K562 (cell line): ENCODE results near the gene TNIP1. TPM values are rescaled to one million over a fixed set of nuclear protein-coding genes. Genes with fewer than 3 reads are reported as not detected.
A peak's percentile ranks its signal among the peaks of the same experiment; 100 is the strongest.

Experiments used
- ATAC-seq: fragments of 200-7000 bp; cut with Tn5 transposase; 3 replicates; pipeline ENCODE4 v1.9.1; 2020; ENCODE audit warnings: moderate library complexity
- BruUV-seq: library from RNA; stranded (reverse); fragments of 400-500 nt; replicated peaks from 2 replicates; lab custom pipeline; 2021; lab: Mats Ljungman, UMichigan
- CTCF ChIA-PET: fragments of 300-600 bp; formaldehyde crosslinking; extraction: SDS; loops from one replicate; lab custom pipeline; 2021; ENCODE audit warnings: low intra/inter-chr PET ratio; lab: Yijun Ruan, JAX
- POLR2A ChIA-PET: fragments of 300-600, 350-650 bp; sonication (Branson Sonifier 250); formaldehyde crosslinking; extraction: SDS; loops from one replicate; lab custom pipeline; 2021; ENCODE audit warnings: antibody characterized with exemption, inconsistent platforms; lab: Yijun Ruan, JAX
- DNase-seq, 4 experiments: peaks; one replicate each; pipeline versions ENCODE4 v3.0.0 to v3.0.0-alpha.2; 2011 to 2018; ENCODE audit warnings: low spot score in 3 of 4, mixed read lengths in 3 of 4; ENCODE audit errors: extremely low read depth in 1 of 4
- FAIRE-seq: peaks from 2 replicates; lab custom pipeline; 2011; peaks lifted over from hg19 to GRCh38; lab: Jason Lieb, UNC
- H2AFZ ChIP-seq: 2 replicates; pipeline ENCODE4 v1.6.0; 2011; ENCODE audit warnings: low read depth, low read length, control low read depth, inconsistent platforms
- H3K27ac ChIP-seq: fragments of 200-600 bp; 3 replicates; pipeline ENCODE4 v1.8.0; 2011; ENCODE audit warnings: low read depth, mild to moderate bottlenecking, control low read depth, inconsistent platforms, low read length, moderate library complexity, mixed read lengths; ENCODE audit errors: extremely low read depth
- H3K27me3 ChIP-seq, 2 experiments: fragments of 300-600 bp in 1 of 2; 2 replicates in 1 of 2; 3 replicates in 1 of 2; pipeline versions ENCODE4 v1.6.0 to v1.8.0; 2011; ENCODE audit warnings: inconsistent platforms in 2 of 2, low read length in 2 of 2, mild to moderate bottlenecking in 1 of 2, mixed read lengths in 1 of 2, moderate library complexity in 1 of 2; ENCODE audit not compliant: control insufficient read depth in 2 of 2, insufficient read depth in 2 of 2
- H3K36me3 ChIP-seq: fragments of 300-600 bp; 3 replicates; pipeline ENCODE4 v1.8.0; 2011; ENCODE audit warnings: mild to moderate bottlenecking, low read length, inconsistent platforms; ENCODE audit not compliant: control insufficient read depth, insufficient read depth
- H3K4me1 ChIP-seq, 2 experiments: fragments of 200-600 bp in 1 of 2; replicated peaks in 1 of 2; 2 replicates in 1 of 2; 3 replicates in 1 of 2; pipeline versions ENCODE4 v1.5.1 to v1.8.0; 2011; ENCODE audit warnings: inconsistent platforms in 2 of 2, low read length in 2 of 2, mild to moderate bottlenecking in 1 of 2, mixed read lengths in 1 of 2, moderate library complexity in 1 of 2; ENCODE audit not compliant: control insufficient read depth in 2 of 2, insufficient read depth in 2 of 2
- H3K4me2 ChIP-seq: 2 replicates; pipeline ENCODE4 v1.6.1; 2011; ENCODE audit warnings: low read length, control low read depth, inconsistent platforms, mixed read lengths; ENCODE audit not compliant: insufficient read depth
- H3K4me3 ChIP-seq: fragments of 200-600 bp; sonication (generic), shearing (Covaris generic); 2 replicates; pipeline ENCODE4 v1.5.1; 2016; ENCODE audit warnings: control low read depth, inconsistent platforms
- H3K79me2 ChIP-seq: fragments of 200-600 bp; 3 replicates; pipeline ENCODE4 v1.8.0; 2011; ENCODE audit warnings: low read length, inconsistent platforms; ENCODE audit not compliant: control insufficient read depth, insufficient read depth
- H3K9ac ChIP-seq, 2 experiments: 2 replicates each; pipeline versions ENCODE4 v1.6.0 to v1.6.1; 2011; ENCODE audit warnings: low read depth in 2 of 2, low read length in 2 of 2, control low read depth in 1 of 2, inconsistent platforms in 1 of 2, mild to moderate bottlenecking in 1 of 2, mixed read lengths in 1 of 2; ENCODE audit not compliant: insufficient read depth in 1 of 2
- H3K9me1 ChIP-seq: one replicate; pipeline ENCODE4 v1.6.0; 2011; ENCODE audit warnings: inconsistent platforms, mild to moderate bottlenecking, low read length, moderate library complexity; ENCODE audit not compliant: control insufficient read depth, insufficient read depth
- H3K9me3 ChIP-seq: replicated peaks from 2 replicates; pipeline ENCODE4 v1.5.1; 2011; ENCODE audit warnings: low read depth, low read length, inconsistent platforms; ENCODE audit not compliant: control insufficient read depth, insufficient read depth
- H4K20me1 ChIP-seq: replicated peaks from 2 replicates; pipeline ENCODE4 v1.6.1; 2011; ENCODE audit warnings: low read length, inconsistent platforms, mixed read lengths; ENCODE audit not compliant: control insufficient read depth, insufficient read depth
- CBX2 ChIP-seq: fragments of 200-600 bp; sonication (generic); IDR thresholded peaks from one replicate; pipeline ENCODE4 v1.6.1; 2012; ENCODE audit warnings: mild to moderate bottlenecking, low read length, inconsistent platforms; ENCODE audit not compliant: insufficient read depth, poor library complexity, severe bottlenecking
- ETV1 ChIP-seq: fragments of 450-650 bp; conservative IDR thresholded peaks from 2 replicates; pipeline ENCODE4 v1.6.1; 2016; ENCODE audit warnings: missing genetic modification characterization, control low read depth, low read depth, missing compliant biosample characterization
- NCOA1 ChIP-seq: fragments of 450-650 bp; IDR thresholded peaks from 2 replicates; pipeline ENCODE4 v1.6.1; 2016; ENCODE audit warnings: low read depth
- NCOA6 ChIP-seq: fragments of 450-650 bp; IDR thresholded peaks from 2 replicates; pipeline ENCODE4 v1.6.1; 2017; ENCODE audit warnings: mild to moderate bottlenecking
- POLR2AphosphoS5 ChIP-seq: IDR thresholded peaks from 2 replicates; pipeline ENCODE4 v1.6.1; 2011; ENCODE audit warnings: mild to moderate bottlenecking, low read depth, low read length, moderate library complexity; ENCODE audit not compliant: control insufficient read depth, insufficient read depth
- PRMT5 ChIP-seq: sonication (generic); formaldehyde crosslinking; IDR thresholded peaks from 2 replicates; pipeline ENCODE4 v1.5.0; 2020; ENCODE audit warnings: missing genetic modification reagents
- RB1 ChIP-seq: fragments of 450-650 bp; IDR thresholded peaks from 2 replicates; pipeline ENCODE4 v1.6.1; 2017; ENCODE audit warnings: low read depth, mild to moderate bottlenecking
- RBM34 ChIP-seq: fragments of 200-400 bp; formaldehyde crosslinking; IDR thresholded peaks from 2 replicates; pipeline ENCODE4 v1.6.1; 2018; ENCODE audit warnings: low read length, borderline replicate concordance; ENCODE audit not compliant: insufficient read depth
- REST ChIP-seq, 2 experiments: fragments of 450-650 bp; formaldehyde crosslinking in 1 of 2; IDR thresholded peaks; 2 replicates each; pipeline versions ENCODE4 v1.4.0 to v1.6.1; 2014 to 2020; ENCODE audit warnings: mild to moderate bottlenecking in 2 of 2, borderline replicate concordance in 1 of 2, low read depth in 1 of 2
- SIRT6 ChIP-seq: IDR thresholded peaks from one replicate; pipeline ENCODE4 v1.6.1; 2012; ENCODE audit warnings: low read depth, mild to moderate bottlenecking, control low read depth, inconsistent platforms, low read length, moderate library complexity
- SLC30A9 ChIP-seq: fragments of 250-450 bp; sonication (Bioruptor Pico); IDR thresholded peaks from 2 replicates; pipeline ENCODE4 v1.8.0; 2022; ENCODE audit warnings: mild to moderate bottlenecking, moderate library complexity
- SUPT5H ChIP-seq: fragments of 450-650 bp; IDR thresholded peaks from 2 replicates; pipeline ENCODE4 v1.6.1; 2016
- XRCC5 ChIP-seq: fragments of 200-400 bp; formaldehyde crosslinking; IDR thresholded peaks from 2 replicates; pipeline ENCODE4 v1.6.1; 2017; ENCODE audit warnings: low read depth, mild to moderate bottlenecking, low read length
- ZNF584 ChIP-seq: fragments of 200-800 bp; sonication (Bioruptor generic); IDR thresholded peaks from 2 replicates; pipeline ENCODE4 v1.6.1; 2016; ENCODE audit warnings: low read depth, mild to moderate bottlenecking, missing genetic modification characterization, missing compliant biosample characterization
- WGBS: fragments of 100-300 bp; shearing (Covaris generic); methylation state at CpG from one replicate; pipeline ENCODE4 v1.1.6; 2016; ENCODE audit warnings: low coverage, mixed read lengths; ENCODE audit not compliant: insufficient coverage; ENCODE audit errors: missing lambda C conversion rate; 5-methylcytosine and 5-hydroxymethylcytosine counted together
- in situ Hi-C: fragments of 300-500 bp; cut with MboI; formaldehyde crosslinking; loops from 4 replicates; pipeline ENCODE4 v1.15.0; 2018; ENCODE audit warnings: inconsistent platforms, mixed read lengths
- intact Hi-C: fragments of 100-400 bp; cut with micrococcal nuclease; formaldehyde crosslinking; loops from 2 replicates; pipeline ENCODE4 v1.14.2; 2022
- polyA plus RNA-seq, 8 experiments: library from polyadenylated mRNA; depleted of rRNA in 4 of 8; stranded (reverse) in 5 of 8; unstranded in 3 of 8; fragments of >200 nt; fragmentation: Nextera tagmentation in 2 of 8; fragmentation: Illumina TruSeq in 1 of 8; extraction: Ambion mirVana in 2 of 8; extraction: Trizol in 1 of 8; gene quantifications; 2 replicates each; pipeline versions ENCODE4 v1.2.1 to v1.2.3, GENCODE V29; 2011 to 2014; ENCODE audit warnings: inconsistent platforms in 1 of 8, missing spikeins in 1 of 8
- total RNA-seq, 7 experiments: library from RNA; depleted of rRNA in 6 of 7; stranded (reverse); fragments of >200 nt in 6 of 7; fragmentation: Illumina TruSeq in 2 of 7; extraction: Trizol in 2 of 7; gene quantifications; 2 replicates each; pipeline versions ENCODE4 v1.2.1 to v1.2.3, GENCODE V29; 2011 to 2021; ENCODE audit warnings: low replicate concordance in 1 of 7

TNIP1 gene
- total and polyA plus RNA-seq, 9 of the 15 experiments (the other 6 are each of a cell fraction or from before 2014, with no cell fraction given) = 0.46 to 41.0 (median 24.6) TPM

GRCh38 chr5:151085517-151086041, 4.7 kb upstream of the TNIP1 start:
- in situ Hi-C loops (no loop called here), intact Hi-C loops (loop anchor here (10.0 kb wide), 1 partner anchor 601 kb away; no protein-coding TSS in a partner anchor)
- Histone ChIP-seq H3K9me1 (no peaks in the 10 kb centered on the region), H3K4me3 (no peak overlapping the region), H2AFZ (peak overlapping the region; percentile 7; the same call in 1 of the 2 replicates), H4K20me1 (no peaks in the 10 kb centered on the region), H3K9ac (peak overlapping the region in 1 of 2 experiments; percentile 53; a peak in 1 of 4 replicates), H3K36me3 (no peaks in the 10 kb centered on the region), H3K27ac (no peak overlapping the region), H3K9me3 (no peaks in the 10 kb centered on the region), H3K27me3 (no peaks in the 10 kb centered on the region), H3K79me2 (peaks cover 16% of the 10 kb centered on the region), H3K4me1 (peaks cover 11 to 12% of the 10 kb centered on the region in 2 experiments; a peak in 4 of 5 replicates), H3K4me2 (no peak overlapping the region)
- 53% methylated on average over 8 of the region's 9 CpGs for WGBS
- CTCF ChIA-PET = no interaction called here
- DNase-seq (no peak), FAIRE-seq (no peak), ATAC-seq (no peak)
- POLR2A ChIA-PET = interaction anchor here (0.6 to 1.0 kb wide), 3 partner anchors 15 to 158 kb away, joined by 3 read pairs; no protein-coding TSS in a partner anchor
- TF ChIP-seq PRMT5 (CRISPR knock-in tag) (no peak), REST (IDR thresholded peaks at IDR 0.05; ENCODE audit: borderline replicate concordance) (no peak), REST (CRISPR knock-in tag; IDR thresholded peaks at IDR 0.05; ENCODE audit: low read depth) (no peak), POLR2AphosphoS5 (no peak), NCOA1 (no peak), SIRT6 (no peak), RB1 (no peak), ZNF584 (no peak), SUPT5H (no peak), SLC30A9 (CRISPR knock-in tag) (no peak), RBM34 (no peak), XRCC5 (no peak), ETV1 (tag) (no peak), CBX2 (no peak), NCOA6 (no peak)
- no TSS peak for BruUV-seq
